CMK (cell line): ENCODE measurements around the gene PRODH.
"Not testable (repeated sequence)": the region's sequence is repeated elsewhere in the genome, so short reads cannot be mapped to it uniquely, and the experiment has no call there.

Source experiments
- DNase-seq: peaks from one replicate; pipeline ENCODE4 v3.0.0-alpha.2; 2010; ENCODE audit warnings: low read depth

PRODH gene

GRCh38 chr22:18905540-18906409 lies 30.3 kb downstream of the PRODH start, which contains the start of gene DGCR6:
DGCR6 (plus strand) TSS chr22:18906320; CDS start chr22:18906375, 55 bp downstream.
- no peak for DNase-seq

GRCh38 chr22:18896037-18896657 lies 39.9 kb downstream of the PRODH start:
- not testable (repeated sequence) for DNase-seq

- DNase-seq: not testable (repeated sequence)
These were observed 42.3 kb downstream of the PRODH start for GRCh38 chr22:18893775-18894174.

GRCh38 chr22:18890510-18891192 lies 45.4 kb downstream of the PRODH start:
- not testable (repeated sequence) for DNase-seq

- DNase-seq: no peak
These were observed 48.0 kb downstream of the PRODH start for GRCh38 chr22:18888115-18888514.

GRCh38 chr22:18884465-18884864 lies 51.6 kb downstream of the PRODH start:
- not testable (repeated sequence) for DNase-seq

- DNase-seq: not testable (repeated sequence)
These were observed 54.8 kb downstream of the PRODH start for GRCh38 chr22:18881260-18881659.
